ENCODE results near the gene KCNIP2. TPM values are rescaled to one million over a fixed set of nuclear protein-coding genes. Genes with fewer than 3 reads are reported as not detected.
"Not testable (repeated sequence)": the region's sequence is repeated elsewhere in the genome, so short reads cannot be mapped to it uniquely, and the experiment has no call there.

Gene KCNIP2
- total RNA-seq, 1 experiment from 2014 or later, result 0.58 TPM

GRCh38 chr10:101803511-101803910, 40.1 kb downstream of the KCNIP2 start:
- no peaks in the 10 kb centered on the region for H3K27me3 ChIP-seq (replicated peaks)
- H3K4me3 ChIP-seq, result no peak overlapping the region
- no peaks in the 10 kb centered on the region for H3K9me3 ChIP-seq (replicated peaks)
- peaks cover 96% of the 10 kb centered on the region for H3K36me3 ChIP-seq
- H3K27ac ChIP-seq, result no peak overlapping the region
- no peaks in the 10 kb centered on the region for H3K4me1 ChIP-seq (replicated peaks)
- DNase-seq (ENCODE audit: low read depth in 1 of 2, low spot score in 2 of 2), result no peak

- no peaks in the 10 kb centered on the region for H3K27me3 ChIP-seq (replicated peaks)
- no peak overlapping the region for H3K4me3 ChIP-seq
- peaks cover 99% of the 10 kb centered on the region for H3K36me3 ChIP-seq
- no peaks in the 10 kb centered on the region for H3K4me1 ChIP-seq (replicated peaks)
- H3K27ac ChIP-seq, result no peak overlapping the region
- no peaks in the 10 kb centered on the region for H3K9me3 ChIP-seq (replicated peaks)
- no peak for DNase-seq (ENCODE audit: low read depth in 1 of 2, low spot score in 2 of 2)
These were observed 46.1 kb downstream of the KCNIP2 start for GRCh38 chr10:101797403-101798059.

GRCh38 chr10:101793526-101793925, 50.1 kb downstream of the KCNIP2 start:
- H3K9me3 ChIP-seq (replicated peaks), result no peaks in the 10 kb centered on the region
- H3K4me1 ChIP-seq (replicated peaks), result no peaks in the 10 kb centered on the region
- H3K4me3 ChIP-seq, result no peak overlapping the region
- no peak overlapping the region for H3K27ac ChIP-seq
- DNase-seq (ENCODE audit: low read depth in 1 of 2, low spot score in 2 of 2), result no peak
- peaks cover 96% of the 10 kb centered on the region for H3K36me3 ChIP-seq
- no peaks in the 10 kb centered on the region for H3K27me3 ChIP-seq (replicated peaks)

- no peak for DNase-seq (ENCODE audit: low read depth in 1 of 2, low spot score in 2 of 2)
- no peaks in the 10 kb centered on the region for H3K4me1 ChIP-seq (replicated peaks)
- H3K9me3 ChIP-seq (replicated peaks), result no peaks in the 10 kb centered on the region
- H3K4me3 ChIP-seq, result no peak overlapping the region
- H3K27me3 ChIP-seq (replicated peaks), result no peaks in the 10 kb centered on the region
- no peak overlapping the region for H3K27ac ChIP-seq
- H3K36me3 ChIP-seq, result peaks cover 95% of the 10 kb centered on the region
These were observed 53.9 kb downstream of the KCNIP2 start for GRCh38 chr10:101789686-101790085.

- H3K27ac ChIP-seq; H3K4me3 ChIP-seq; H3K27me3 ChIP-seq (replicated peaks); DNase-seq (ENCODE audit: low read depth in 1 of 2, low spot score in 2 of 2); H3K4me1 ChIP-seq (replicated peaks); H3K9me3 ChIP-seq (replicated peaks): not testable (repeated sequence)
- peaks cover 95% of the 10 kb centered on the region for H3K36me3 ChIP-seq
These were observed 54.4 kb downstream of the KCNIP2 start for GRCh38 chr10:101789231-101789630.

GRCh38 chr10:101785801-101786200, 57.8 kb downstream of the KCNIP2 start:
- no peak for DNase-seq (ENCODE audit: low read depth in 1 of 2, low spot score in 2 of 2)
- no peak overlapping the region for H3K4me3 ChIP-seq
- H3K27ac ChIP-seq, result no peak overlapping the region; the same call in 1 of the 2 replicates
- peaks cover 78% of the 10 kb centered on the region for H3K36me3 ChIP-seq
- H3K4me1 ChIP-seq (replicated peaks), result peaks cover 9% of the 10 kb centered on the region
- no peaks in the 10 kb centered on the region for H3K27me3 ChIP-seq (replicated peaks)
- H3K9me3 ChIP-seq (replicated peaks), result no peaks in the 10 kb centered on the region

- Histone ChIP-seq H3K4me3 (no peak overlapping the region), H3K9me3 (replicated peaks) (no peaks in the 10 kb centered on the region), H3K27ac (no peak overlapping the region), H3K36me3 (peaks cover 73% of the 10 kb centered on the region), H3K27me3 (replicated peaks) (no peaks in the 10 kb centered on the region), H3K4me1 (replicated peaks) (peaks cover 14% of the 10 kb centered on the region)
- DNase-seq (ENCODE audit: low read depth in 1 of 2, low spot score in 2 of 2), result no peak
These were observed 59.0 kb downstream of the KCNIP2 start for GRCh38 chr10:101784558-101784957.

- Histone ChIP-seq H3K9me3 (replicated peaks) (no peaks in the 10 kb centered on the region), H3K27me3 (replicated peaks) (no peaks in the 10 kb centered on the region), H3K27ac (no peak overlapping the region), H3K36me3 (peaks cover 65% of the 10 kb centered on the region), H3K4me1 (replicated peaks) (peaks cover 14% of the 10 kb centered on the region), H3K4me3 (peak overlapping the region; percentile 64)
- DNase-seq (ENCODE audit: low read depth in 1 of 2, low spot score in 2 of 2), result no peak
These were observed 59.9 kb downstream of the KCNIP2 start for GRCh38 chr10:101783736-101784118.

GRCh38 chr10:101782811-101783735, 60.5 kb downstream of the KCNIP2 start, which contains the start of gene NPM3:
Gene NPM3 (minus strand): TSS chr10:101783446. CDS start chr10:101783390, 56 bp downstream.
- peak; percentile 76 to 84 for DNase-seq (ENCODE audit: low read depth in 1 of 2, low spot score in 2 of 2)
- Histone ChIP-seq H3K4me3 (peak within 1 kb of the TSS; percentile 64), H3K27me3 (replicated peaks) (no peaks in the 10 kb centered on the region), H3K27ac (peak within 1 kb of the TSS; percentile 30), H3K9me3 (replicated peaks) (no peaks in the 10 kb centered on the region), H3K36me3 (peaks cover 59% of the 10 kb centered on the region), H3K4me1 (replicated peaks) (peaks cover 14% of the 10 kb centered on the region)

- DNase-seq (ENCODE audit: low read depth in 1 of 2, low spot score in 2 of 2), result no peak
- peak overlapping the region; percentile 64 for H3K4me3 ChIP-seq
- H3K27me3 ChIP-seq (replicated peaks), result no peaks in the 10 kb centered on the region
- peaks cover 52% of the 10 kb centered on the region for H3K36me3 ChIP-seq
- H3K9me3 ChIP-seq (replicated peaks), result no peaks in the 10 kb centered on the region
- peaks cover 14% of the 10 kb centered on the region for H3K4me1 ChIP-seq (replicated peaks)
- no peak overlapping the region for H3K27ac ChIP-seq
These were observed 61.4 kb downstream of the KCNIP2 start for GRCh38 chr10:101781984-101782810.

- Histone ChIP-seq H3K27ac (no peak overlapping the region), H3K9me3 (replicated peaks) (no peaks in the 10 kb centered on the region), H3K4me3 (no peak overlapping the region), H3K4me1 (replicated peaks) (peaks cover 14% of the 10 kb centered on the region), H3K36me3 (peaks cover 47% of the 10 kb centered on the region), H3K27me3 (replicated peaks) (peaks cover 1% of the 10 kb centered on the region)
- DNase-seq (ENCODE audit: low read depth in 1 of 2, low spot score in 2 of 2), result no peak
These were observed 62.0 kb downstream of the KCNIP2 start for GRCh38 chr10:101781655-101781983.

GRCh38 chr10:101780818-101781654, 62.6 kb downstream of the KCNIP2 start:
- no peak overlapping the region for H3K4me3 ChIP-seq
- H3K27me3 ChIP-seq (replicated peaks), result peaks cover 5% of the 10 kb centered on the region
- no peaks in the 10 kb centered on the region for H3K9me3 ChIP-seq (replicated peaks)
- H3K36me3 ChIP-seq, result peaks cover 41% of the 10 kb centered on the region
- no peak overlapping the region for H3K27ac ChIP-seq
- peaks cover 14% of the 10 kb centered on the region for H3K4me1 ChIP-seq (replicated peaks)
- peak; percentile 57 to 70 for DNase-seq (ENCODE audit: low read depth in 1 of 2, low spot score in 2 of 2)
